AG10803 (cell line): ENCODE measurements around the gene ATP9A.

ENCODE experiments used
- DNase-seq: peaks from one replicate; pipeline ENCODE4 v3.0.0; 2010; ENCODE audit warnings: low read depth
- H3K4me3 ChIP-seq: 2 replicates; pipeline ENCODE4 v1.5.1; 2011; ENCODE audit warnings: mild to moderate bottlenecking, low read length, control low read depth
- CTCF ChIP-seq: conservative IDR thresholded peaks from 2 replicates; pipeline ENCODE4 v1.5.1; 2011; ENCODE audit warnings: mild to moderate bottlenecking, low read length, control low read depth, inconsistent platforms

ATP9A gene

DNA sequence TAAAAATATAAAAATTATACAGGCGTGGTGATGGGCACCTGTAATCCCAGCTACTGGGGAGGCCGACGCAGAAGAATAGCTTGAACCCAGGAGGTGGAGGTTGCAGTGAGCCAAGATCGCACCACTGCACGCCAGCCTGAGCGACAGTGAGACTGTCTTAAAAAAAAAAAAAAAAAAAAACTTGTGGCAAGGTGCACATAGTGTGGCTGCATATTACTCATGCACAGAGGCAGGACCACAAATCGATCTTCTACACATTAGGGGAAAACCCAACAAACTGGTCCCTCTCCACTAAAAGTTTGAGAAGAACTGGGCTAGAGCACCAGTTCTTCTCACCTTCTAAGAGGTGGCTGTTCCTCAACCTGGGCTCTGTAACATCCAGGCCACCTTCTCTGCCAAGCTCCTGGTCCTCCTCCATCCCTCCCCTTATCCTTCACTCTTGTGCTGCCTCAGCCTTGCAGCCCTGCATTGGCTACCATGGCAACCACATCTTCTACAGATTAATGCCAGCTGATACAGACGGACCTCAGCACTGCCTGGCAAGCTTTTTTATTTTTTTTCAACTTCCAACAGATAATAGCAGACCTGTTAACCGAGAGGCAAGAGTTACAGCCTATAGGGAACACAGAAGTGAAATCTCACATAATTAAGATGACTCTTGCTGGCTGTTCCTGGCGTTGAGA, 88.0 kb downstream of the ATP9A start:
- H3K4me3 ChIP-seq: no peak overlapping the region
- DNase-seq: no peak
- no peak for TF ChIP-seq CTCF

- TF ChIP-seq CTCF: no peak
Observed at GRCh38 chr20:51679254-51679921, 88.8 kb downstream of the ATP9A start.

DNA sequence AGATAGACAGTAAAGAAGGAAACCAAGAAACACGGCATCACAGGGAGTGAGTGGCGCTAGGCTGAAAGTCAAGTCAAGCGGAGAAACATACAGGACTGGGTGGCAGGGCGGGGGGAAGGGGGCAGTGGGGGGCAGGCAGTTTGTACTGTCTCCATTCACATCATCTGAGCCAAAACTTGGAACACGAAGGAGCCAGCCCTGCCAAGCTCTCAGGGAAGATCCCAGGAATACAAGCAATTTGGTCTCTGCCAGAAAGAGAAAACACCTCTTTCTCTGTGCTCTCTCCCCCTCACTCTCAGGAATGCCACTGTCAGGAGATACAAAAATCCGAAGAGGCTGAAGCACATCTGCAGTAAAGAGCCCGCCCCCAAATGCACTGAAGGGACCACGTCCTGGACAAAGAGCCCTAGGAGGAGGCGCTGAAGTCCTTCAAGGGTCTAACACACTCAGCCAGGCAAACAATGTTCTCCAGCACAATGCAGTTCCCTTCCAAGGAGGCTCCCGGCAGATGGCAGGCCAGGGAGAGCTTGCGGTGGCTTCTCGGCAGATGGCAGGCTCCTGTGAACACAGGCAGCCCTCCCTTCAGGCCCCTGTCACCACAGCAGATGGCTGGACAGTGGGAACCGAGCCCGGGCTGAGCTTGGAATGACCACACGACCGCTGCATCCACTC, 90.0 kb downstream of the ATP9A start:
- no peak overlapping the region for H3K4me3 ChIP-seq
- peak; percentile 19; the same call in 1 of the 2 replicates for TF ChIP-seq CTCF
- peak; percentile 36 for DNase-seq

More at GRCh38 chr20:51679254-51679921, 88.8 kb downstream of the ATP9A start:
- H3K4me3 ChIP-seq: no peak overlapping the region
- no peak for DNase-seq

- no peak overlapping the region for H3K4me3 ChIP-seq
- no peak for DNase-seq
- TF ChIP-seq CTCF: no peak
Observed at GRCh38 chr20:51668947-51669346, 99.2 kb downstream of the ATP9A start.

- no peak for TF ChIP-seq CTCF
- no peak overlapping the region for H3K4me3 ChIP-seq
- no peak for DNase-seq
Observed at GRCh38 chr20:51668515-51668914, 99.7 kb downstream of the ATP9A start.

- DNase-seq: no peak
- no peak for TF ChIP-seq CTCF
- H3K4me3 ChIP-seq: no peak overlapping the region
Observed at GRCh38 chr20:51667491-51667890, 100.7 kb downstream of the ATP9A start.
